A549 (cell line): ENCODE measurements around the gene SLC11A2.

Source experiments
- CBX2 ChIP-seq: fragments of 200-600 bp; sonication (generic); IDR thresholded peaks from 2 replicates; pipeline ENCODE4 v1.6.1; 2016; ENCODE audit warnings: low read depth, mild to moderate bottlenecking, borderline replicate concordance
- REST ChIP-seq: fragments of 200-600 bp; sonication (generic); IDR thresholded peaks from 2 replicates; pipeline ENCODE4 v1.6.1; 2016; ENCODE audit warnings: antibody characterized with exemption, mild to moderate bottlenecking, moderate library complexity

- TF ChIP-seq CBX2 (no peak), REST (no peak)
Observed at GRCh38 chr12:51067771-51068170, 41.6 kb upstream of the SLC11A2 start.
